Measurements from ENCODE around the gene RFC4.

GRCh38 chr3:186786922-186787321, 19.4 kb downstream of the RFC4 start:
- TF ChIP-seq CTCF (conservative IDR thresholded peaks at IDR 0.05; ENCODE audit: low read depth, low read length) (no peak), EZH2 (IDR thresholded peaks at IDR 0.05; ENCODE audit: borderline replicate concordance, low read depth, low read length, poor library complexity, severe bottlenecking) (no peak)
